GM21360 (cell line): Measurements from ENCODE around the gene HTR3A.
"Not testable (repeated sequence)": the region's sequence is repeated elsewhere in the genome, so short reads cannot be mapped to it uniquely, and the experiment has no call there.

Experiments
- ATAC-seq: cut with Tn5 transposase; IDR thresholded peaks from one replicate; pipeline ENCODE4 v1.9.1; 2021; ENCODE audit warnings: mild to moderate bottlenecking, moderate library complexity; ENCODE audit not compliant: unreplicated experiment

The HTR3A gene

DNA sequence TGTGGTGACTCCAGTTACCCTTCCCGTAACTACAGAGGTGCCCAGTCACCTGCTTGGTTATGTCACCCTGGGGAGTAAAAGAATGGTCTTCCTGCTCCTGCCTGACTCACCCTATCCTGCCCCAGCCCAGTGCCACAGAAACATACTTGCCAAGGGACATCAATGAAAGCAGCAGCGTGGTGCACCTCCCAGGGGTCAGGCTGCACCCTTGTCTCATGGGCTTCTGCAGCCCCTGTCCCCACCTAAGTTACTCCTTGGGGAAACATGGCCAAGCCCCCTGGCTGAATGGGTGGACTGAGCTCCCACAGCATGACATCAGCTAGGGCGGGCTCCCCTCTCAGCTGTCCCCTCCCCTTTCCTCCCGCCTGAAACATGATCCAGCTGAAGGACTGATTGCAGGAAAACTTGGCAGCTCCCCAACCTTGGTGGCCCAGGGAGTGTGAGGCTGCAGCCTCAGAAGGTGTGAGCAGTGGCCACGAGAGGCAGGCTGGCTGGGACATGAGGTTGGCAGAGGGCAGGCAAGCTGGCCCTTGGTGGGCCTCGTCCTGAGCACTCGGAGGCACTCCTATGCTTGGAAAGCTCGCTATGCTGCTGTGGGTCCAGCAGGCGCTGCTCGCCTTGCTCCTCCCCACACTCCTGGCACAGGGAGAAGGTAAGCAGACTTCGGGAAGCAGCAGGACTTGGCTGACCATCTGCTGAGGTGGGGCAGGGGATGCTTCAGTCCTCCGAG is at the start of gene HTR3A:
HTR3A (plus strand) TSS at position 368 of the 730 bp plus-strand sequence; CDS start at position 586, 218 bp downstream.
- no peak for ATAC-seq

DNA sequence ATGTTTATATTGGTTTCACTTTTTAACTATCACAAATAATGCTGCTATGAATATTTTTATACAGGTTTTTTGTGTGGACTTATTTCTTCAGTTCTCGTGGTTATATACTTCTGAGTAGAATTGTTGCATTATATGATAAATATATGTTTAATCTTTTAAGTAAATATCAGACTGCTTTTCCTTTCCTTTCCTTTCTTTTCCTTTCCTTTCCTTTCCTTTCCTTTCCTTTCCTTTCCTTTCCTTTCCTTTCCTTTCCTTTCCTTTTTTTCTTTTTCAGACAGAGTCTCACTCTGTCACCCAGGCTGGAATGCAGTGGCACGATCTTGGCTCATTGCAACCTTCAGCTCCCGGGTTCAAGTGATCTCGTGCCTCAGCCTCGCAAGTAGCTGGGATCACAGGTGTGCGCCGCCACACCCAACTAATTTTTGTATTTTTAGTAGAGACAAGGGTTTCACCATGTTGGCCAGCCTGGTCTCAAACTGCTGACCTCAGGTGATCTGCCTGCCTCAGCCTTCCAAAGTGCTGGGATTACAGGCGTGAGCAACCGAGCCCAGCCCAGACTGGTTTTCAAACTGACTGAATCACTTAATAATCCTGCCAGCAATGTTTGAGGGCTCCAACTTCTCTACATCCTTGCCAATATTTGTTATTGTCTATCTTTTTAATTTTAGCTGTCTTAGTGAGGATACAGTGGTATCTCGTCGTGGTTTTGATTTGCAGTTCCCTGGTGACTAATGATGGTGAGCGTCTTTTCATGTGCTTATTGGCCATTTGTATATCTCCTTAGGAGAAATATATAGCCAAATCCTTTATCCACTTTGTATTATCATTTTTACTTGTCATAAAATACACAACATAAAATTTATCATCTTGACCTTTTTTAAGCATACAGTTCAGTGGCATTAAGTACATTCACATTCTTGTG is 48.4 kb upstream of the HTR3A start:
- ATAC-seq, result no peak

GRCh38 chr11:113928311-113928710 is 46.6 kb upstream of the HTR3A start:
- no peak for ATAC-seq

- ATAC-seq, result no peak
Observed at GRCh38 chr11:113932788-113933187, 42.1 kb upstream of the HTR3A start.

GRCh38 chr11:113934193-113934592 is 40.7 kb upstream of the HTR3A start:
- not testable (repeated sequence) for ATAC-seq

GRCh38 chr11:113934761-113935160 is 40.1 kb upstream of the HTR3A start:
- no peak for ATAC-seq

- ATAC-seq, result no peak
Observed at GRCh38 chr11:113935858-113936257, 39.0 kb upstream of the HTR3A start.

GRCh38 chr11:113937918-113938317 is 37.0 kb upstream of the HTR3A start:
- no peak for ATAC-seq

- no peak for ATAC-seq
Observed at GRCh38 chr11:113942256-113942655, 32.7 kb upstream of the HTR3A start.

DNA sequence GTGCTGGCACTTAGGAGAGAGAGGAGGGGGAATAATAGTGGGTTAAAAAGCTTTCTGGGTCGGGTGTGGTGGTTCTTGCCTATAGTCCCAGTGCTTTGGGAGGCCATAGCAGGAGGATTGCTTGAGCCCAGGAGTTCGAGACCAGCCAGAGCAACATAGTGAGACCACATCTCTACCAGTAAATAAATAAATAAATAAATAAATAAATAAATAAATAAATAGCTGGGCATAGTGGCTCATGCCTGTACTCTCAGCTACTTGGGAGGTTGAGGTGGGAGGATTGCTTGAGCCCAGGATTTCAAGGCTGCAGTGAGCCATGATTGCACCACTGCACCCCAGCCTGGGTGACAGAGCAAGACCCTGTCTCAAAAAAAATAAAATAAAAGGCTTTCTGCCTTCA is 28.7 kb upstream of the HTR3A start:
- ATAC-seq, result not testable (repeated sequence)

GRCh38 chr11:113947994-113948393 is 26.9 kb upstream of the HTR3A start:
- ATAC-seq, result no peak

- ATAC-seq, result no peak
Observed at GRCh38 chr11:113949891-113950290, 25.0 kb upstream of the HTR3A start.

DNA sequence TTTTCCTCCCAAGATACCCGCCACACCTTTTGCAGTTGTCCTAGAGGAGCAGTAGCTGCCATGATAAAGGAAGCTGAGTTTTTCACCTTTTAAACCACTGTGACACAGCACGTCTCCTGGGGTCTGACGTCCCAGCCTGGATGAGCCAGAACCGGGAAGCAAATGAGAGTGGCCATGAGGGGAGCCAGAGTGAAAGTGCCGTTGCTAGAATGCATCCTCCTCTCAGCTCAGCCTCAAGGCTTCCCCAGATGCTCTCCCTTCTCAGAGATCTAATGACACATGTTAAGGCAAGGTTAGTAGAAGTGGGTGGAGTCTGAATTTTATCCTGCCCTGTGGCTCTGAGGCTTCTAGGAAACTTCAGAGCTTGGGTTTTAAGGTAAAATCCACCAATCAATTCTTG is 23.4 kb upstream of the HTR3A start:
- ATAC-seq, result no peak

DNA sequence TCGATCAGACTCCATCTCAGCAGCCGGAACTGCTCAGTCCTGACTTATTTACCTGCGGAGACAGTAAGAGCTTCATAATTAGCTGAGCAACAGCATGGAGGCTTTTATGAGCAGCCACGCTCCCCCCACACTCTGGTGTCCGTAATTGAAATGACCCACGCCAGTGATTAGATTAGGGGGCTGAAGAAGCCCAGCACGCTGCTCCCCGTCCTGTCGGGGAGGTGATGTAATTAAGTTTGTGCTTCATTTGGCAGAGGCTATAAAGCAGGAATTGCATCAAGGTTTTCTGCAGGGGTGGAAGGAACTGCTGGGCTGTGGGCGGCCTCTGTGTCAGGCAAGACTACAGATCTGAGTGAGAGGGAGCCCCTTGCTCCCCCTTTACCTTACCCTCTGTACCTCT is 22.8 kb upstream of the HTR3A start:
- no peak for ATAC-seq

DNA sequence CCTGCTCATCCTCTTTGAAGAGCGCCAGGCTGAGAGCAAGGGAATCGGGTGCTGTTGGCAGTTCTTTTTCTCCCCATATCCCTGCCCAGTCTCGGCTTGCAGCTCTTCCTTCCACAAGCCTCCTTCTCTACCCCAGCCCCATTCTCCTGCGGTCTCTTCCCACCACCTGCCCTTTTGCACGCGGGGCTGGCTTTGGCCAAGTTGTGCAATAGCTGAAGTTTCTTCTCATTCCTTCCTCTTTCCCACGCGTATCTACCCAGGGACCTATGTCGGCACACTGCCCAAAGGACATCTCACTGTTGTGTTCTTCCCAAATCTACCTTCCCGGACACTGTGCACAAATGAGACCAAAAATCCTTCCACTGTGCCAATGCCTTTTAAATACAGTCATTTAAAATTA is 22.3 kb upstream of the HTR3A start:
- ATAC-seq, result no peak

GRCh38 chr11:113954235-113954634 is 20.7 kb upstream of the HTR3A start:
- ATAC-seq, result no peak

DNA sequence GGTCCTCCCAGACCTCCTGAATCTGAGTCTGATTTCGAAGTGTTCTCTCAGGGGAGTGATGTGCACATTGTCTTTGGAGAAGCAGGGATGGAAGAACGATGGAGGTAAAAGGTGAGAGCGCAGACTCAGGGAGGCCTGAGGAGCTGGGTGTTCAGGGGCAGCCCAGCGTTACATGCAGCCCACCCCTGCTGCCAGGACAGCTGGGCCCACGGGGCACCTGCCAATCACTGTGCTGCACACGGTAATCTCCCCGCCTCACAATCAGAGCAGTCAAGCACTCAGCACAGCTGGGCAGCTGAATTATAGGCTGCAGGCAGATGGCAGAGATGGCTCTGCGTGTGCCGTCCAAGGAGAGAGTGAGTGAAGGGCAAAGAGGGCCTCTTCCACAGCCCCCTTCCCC is 17.9 kb upstream of the HTR3A start:
- ATAC-seq, result no peak

DNA sequence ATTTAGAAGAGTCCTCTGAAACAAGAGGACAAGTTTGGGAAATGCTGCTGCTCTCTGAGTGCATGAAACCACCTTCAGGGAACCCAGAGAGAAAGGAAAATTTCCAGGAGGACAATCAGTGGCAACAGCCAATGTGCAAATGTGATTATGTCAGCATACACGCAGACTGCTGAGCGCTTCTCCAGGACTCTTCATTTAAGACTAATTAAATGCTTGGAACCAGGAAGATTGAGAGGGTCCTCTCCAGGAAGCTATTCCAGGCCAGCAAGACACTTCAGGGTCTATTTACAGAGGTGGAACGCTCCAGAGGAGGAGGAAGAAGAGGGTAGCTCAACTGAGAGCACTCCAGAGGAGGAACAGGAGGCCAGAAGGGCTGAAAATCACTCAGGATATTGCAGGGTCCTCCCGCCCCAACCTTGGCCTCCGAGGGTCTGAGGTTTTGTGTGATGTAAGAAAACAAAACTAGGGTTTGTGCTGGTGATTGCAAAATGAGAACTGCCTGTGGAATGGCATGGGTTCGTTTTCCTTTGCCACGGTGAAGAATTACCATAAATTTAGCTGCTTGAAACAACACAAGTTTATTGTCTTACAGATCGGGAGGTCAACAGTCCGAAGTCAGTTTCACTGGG is 14.1 kb upstream of the HTR3A start:
- ATAC-seq, result no peak

- ATAC-seq, result no peak
Observed at GRCh38 chr11:113967361-113967760, 7.5 kb upstream of the HTR3A start.

DNA sequence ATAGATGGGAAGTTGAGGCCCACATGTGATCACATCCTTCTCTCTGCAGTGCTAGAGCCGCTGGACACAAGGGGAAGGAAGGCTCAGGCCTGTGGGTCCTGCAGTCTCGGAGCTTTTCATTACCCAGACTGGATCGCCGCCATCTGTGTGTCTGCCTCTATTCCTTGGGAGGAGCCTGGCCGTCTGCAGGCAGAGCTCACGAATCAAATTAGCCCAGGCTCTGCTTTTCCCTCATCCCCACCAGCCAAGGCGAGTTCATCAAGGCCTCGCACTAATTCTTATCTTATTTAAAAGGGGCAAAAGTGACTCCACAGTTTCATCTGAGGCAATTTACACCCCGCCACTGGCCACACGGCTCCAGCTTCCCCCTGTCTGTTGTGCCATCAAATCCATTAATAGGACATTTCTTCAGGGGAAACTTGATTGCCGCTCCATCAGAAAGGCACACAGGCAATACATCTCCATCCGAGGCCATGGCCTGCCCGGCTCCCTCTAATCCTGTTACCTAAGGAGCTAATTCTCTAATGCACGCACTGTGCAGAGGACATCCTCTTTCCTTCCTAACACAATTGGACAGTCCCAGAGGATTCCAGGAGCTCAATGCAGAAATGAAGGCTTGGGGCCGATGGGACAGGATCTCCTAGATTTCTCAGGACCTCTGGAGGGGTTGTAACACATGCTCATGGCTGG is 3.3 kb upstream of the HTR3A start:
- no peak for ATAC-seq

DNA sequence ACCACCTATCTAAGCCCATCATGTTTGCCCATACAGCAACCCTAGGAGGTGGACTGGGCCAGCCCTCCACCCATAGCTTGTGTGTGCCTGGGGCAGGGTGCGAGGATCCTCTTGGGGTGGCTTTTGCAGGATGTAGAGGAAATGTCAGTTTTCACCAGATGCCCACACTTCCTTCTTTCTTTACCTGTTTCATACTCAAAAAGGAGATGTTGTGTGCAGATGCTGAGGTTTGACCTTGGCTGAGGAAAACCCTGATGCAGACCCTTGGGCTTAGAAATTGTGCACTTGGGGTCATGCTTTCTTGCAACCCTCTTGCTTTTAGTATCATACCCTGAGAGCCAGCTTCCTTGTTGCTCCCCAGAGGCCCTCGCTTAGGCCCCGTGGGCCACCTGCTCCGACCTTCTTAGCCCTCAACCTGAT is 2.2 kb downstream of the HTR3A start:
- no peak for ATAC-seq
